WI38 (cell line): ENCODE data around the gene SLC7A5.

ENCODE experiments used
- H3K4me3 ChIP-seq: 2 replicates; pipeline ENCODE4 v1.5.1; 2011; ENCODE audit warnings: low read depth, mild to moderate bottlenecking, control low read depth, low read length
- TF ChIP-seq, protein P1 (sequence below): IDR thresholded peaks from 2 replicates; pipeline ENCODE4 v1.5.1; 2012; ENCODE audit warnings: low read depth, mild to moderate bottlenecking, control low read depth, low read length

The SLC7A5 gene

DNA sequence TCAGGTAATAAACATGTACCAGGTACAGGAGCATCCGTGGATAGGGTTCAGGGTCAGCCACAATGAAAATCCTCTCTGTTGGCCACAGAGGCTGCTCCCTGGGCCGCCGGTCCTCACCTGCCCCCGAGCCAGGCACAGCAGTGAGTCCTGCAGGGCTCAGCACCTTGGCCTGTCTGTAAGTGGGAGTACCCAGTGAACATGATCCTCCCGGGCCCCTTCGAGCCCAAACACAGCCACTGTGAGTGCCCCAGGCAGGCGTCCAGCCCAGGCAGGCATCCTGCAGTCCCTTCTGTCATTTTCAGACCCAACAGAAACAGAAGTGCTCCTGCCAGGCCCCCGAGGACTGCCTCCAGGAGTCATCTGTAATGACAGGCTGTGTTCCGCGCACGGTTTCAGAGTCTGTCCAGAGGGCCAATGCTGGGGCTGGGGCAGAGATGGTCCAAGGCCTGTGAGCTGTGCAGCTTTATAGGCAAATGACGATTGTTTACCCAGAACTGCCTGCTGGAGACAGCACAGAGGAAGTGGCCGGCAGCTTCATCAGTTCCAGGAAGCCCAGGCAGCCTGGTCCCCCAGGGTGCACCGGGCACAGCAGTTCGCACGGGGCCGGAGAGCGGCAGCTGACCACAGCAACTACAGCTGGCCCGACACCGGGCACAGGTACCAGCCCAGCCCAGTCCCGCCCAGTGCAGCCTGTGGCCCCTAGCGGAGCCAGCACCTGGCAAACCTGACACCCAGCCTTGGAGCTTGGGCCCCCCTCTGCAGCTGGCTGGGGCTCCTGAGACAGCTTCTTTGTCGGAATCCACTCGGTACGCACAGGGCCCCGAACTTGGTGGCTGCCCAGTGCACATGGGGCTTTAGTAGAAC is 13.2 kb downstream of the SLC7A5 start:
- no peak overlapping the region for H3K4me3 ChIP-seq
- TF ChIP-seq, protein P1, sequence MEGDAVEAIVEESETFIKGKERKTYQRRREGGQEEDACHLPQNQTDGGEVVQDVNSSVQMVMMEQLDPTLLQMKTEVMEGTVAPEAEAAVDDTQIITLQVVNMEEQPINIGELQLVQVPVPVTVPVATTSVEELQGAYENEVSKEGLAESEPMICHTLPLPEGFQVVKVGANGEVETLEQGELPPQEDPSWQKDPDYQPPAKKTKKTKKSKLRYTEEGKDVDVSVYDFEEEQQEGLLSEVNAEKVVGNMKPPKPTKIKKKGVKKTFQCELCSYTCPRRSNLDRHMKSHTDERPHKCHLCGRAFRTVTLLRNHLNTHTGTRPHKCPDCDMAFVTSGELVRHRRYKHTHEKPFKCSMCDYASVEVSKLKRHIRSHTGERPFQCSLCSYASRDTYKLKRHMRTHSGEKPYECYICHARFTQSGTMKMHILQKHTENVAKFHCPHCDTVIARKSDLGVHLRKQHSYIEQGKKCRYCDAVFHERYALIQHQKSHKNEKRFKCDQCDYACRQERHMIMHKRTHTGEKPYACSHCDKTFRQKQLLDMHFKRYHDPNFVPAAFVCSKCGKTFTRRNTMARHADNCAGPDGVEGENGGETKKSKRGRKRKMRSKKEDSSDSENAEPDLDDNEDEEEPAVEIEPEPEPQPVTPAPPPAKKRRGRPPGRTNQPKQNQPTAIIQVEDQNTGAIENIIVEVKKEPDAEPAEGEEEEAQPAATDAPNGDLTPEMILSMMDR = no peak

DNA sequence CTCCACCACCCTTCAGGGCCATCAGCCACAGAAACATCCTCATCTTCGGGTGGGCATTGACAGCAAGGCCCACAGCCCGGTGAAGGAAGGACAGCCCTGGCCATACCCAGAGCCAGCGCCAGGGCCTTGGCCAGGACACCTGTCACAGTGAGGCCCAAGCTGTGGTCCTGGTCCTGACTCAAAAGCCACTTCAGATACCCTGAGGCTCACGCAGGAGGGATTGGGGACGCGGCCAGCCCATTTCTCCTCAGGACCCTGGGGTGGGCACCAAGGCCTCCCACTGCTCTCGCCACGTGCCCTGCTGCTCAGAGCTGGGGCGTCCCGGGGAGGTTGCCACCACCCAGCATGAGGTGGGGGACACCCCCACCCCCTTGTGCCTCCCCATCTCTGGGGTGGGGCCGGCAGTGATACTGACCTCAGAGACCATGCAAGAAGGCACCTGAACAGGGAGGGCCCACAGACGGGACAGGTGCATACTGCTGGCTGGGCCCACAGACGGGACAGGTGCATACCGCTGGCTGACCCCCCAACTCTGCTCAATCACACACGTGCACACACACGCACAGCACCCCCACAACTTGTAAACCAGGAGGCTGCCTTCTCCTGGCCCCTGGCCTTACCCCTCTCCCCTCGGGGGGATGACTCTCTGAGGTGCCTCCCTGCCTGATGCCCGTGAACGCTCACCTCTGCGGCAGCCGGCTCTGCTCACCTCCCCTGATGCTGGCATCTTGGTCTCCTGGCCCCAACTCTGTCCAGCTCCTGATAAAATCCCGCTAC is 14.2 kb downstream of the SLC7A5 start:
- TF ChIP-seq, protein P1 = no peak
- no peak overlapping the region for H3K4me3 ChIP-seq

DNA sequence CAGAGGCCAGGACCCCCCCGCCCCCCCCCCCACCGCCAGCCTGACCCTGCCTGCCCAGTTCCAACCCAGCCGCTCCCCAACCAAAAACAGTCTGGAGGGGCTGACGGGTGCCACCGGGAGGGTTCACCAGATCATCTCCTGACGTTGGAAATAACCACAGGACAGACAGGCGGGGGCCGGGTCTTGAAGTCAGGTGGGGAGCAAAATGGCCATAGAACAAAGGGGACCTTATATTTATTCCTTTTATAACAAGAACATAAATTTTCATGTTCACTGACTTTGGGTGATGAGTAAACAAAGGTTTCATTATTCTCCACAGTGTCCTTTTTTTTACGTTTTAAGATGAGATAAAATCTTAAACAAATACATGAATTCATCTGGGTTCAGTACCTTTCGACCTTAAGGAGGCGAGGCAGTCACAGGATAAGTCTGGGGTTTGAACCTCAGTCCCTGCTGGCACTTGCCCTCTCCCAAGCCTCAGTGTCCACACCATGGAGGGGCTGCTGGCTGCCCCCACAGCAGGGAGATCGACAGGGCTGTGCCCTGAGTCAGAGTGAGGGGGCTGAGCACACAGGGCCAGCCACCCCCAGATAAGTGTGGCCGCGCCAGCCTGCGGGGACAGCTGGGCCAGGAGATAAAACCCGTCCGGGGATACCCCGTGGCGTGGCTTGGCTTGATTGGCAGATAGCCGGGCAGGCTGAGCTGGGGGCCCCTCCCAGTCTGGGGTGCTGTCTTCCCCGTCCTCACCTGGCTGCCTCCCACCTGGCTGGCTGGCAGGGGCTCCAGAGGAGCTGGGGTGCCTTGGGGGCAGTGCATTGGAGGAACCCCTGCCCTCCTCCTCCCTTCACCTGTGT is 15.0 kb downstream of the SLC7A5 start:
- no peak overlapping the region for H3K4me3 ChIP-seq
- TF ChIP-seq, protein P1 = no peak

DNA sequence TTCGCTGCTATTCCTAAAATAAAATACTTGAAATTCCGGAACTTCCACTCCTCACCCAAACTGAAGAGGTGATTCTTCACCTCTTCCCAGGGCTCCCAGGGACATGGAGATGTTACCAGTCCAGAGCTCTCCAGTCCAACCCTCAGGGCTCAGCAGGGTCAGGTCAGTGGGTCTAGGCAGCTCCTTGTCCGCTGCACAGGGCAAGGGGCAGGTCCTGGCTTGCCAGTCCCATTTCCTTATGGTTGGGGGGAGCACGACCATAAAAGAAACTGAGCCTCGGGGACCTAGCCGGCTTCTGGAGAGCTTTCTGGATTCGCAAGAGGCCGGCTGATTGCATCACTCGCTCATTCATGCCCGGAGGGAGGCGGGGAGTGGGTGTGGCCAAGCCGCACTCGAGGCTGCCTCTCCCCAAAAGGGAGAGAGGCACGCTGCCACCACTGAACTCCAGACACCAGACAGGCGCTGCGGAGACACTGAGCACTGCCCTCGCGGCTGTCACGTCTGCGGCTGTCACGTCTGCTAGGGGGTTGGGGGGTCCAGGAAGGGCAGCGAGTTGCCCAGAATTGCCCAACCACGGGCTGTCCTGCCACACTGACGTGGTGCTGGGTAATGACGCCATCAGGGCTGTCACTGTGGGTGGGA is 15.8 kb downstream of the SLC7A5 start:
- TF ChIP-seq, protein P1 = no peak
- H3K4me3 ChIP-seq = peak overlapping the region; percentile 44

DNA sequence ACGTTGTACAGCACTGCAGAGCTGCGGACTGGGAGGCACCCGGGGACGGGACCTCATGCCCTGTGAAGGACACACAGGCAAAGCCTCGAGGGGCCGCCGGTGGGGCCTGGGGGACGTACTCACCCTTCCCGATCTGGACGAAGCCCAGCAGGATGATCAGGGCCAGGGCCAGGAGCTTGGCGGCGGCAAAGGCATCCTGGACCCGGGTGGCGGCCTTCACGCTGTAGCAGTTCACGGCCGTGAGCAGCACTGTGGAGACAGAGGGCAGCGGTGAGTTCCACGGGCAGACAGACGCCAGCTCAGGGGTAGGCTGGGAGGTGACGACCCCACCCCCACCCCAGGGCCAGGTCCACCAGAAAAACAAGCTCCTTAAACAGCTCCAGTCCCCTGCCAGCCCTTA is 17.7 kb downstream of the SLC7A5 start:
- TF ChIP-seq, protein P1 = no peak
- no peak overlapping the region for H3K4me3 ChIP-seq

DNA sequence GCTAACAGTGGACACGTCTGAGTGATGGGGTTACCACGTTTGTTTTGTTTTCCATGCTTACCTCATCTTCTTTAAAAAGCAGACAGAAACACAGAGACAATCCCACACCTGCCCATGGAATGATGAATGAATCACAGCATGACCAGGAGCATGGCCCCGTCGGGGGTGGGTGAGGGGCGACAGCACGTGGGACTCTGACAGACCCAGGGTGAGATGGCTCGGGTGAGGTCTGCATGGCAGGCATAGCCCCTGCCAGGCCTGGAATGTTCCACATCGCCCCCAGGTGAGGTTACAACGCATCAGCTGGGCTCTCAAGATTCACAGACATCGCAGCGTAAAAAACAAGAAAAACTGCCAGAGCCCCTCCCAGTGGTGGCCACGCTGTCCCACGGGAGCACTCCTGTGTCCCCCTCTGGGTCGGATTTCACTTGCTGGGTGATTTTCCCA is 18.1 kb downstream of the SLC7A5 start:
- H3K4me3 ChIP-seq = no peak overlapping the region
- TF ChIP-seq, protein P1 = no peak
